Measurements from ENCODE around the gene NUDT16L1.
A peak's percentile ranks its signal among the peaks of the same experiment; 100 is the strongest.

Gene NUDT16L1

GRCh38 chr16:4693296-4693955 is at the start of gene NUDT16L1:
TSS of gene NUDT16L1 (plus strand) at chr16:4693562. CDS start at chr16:4693727, 165 bp downstream.
- peak; percentile 85 for DNase-seq (ENCODE audit: low read depth)

GRCh38 chr16:4646773-4647643 is 46.4 kb upstream of the NUDT16L1 start:
- no peak for DNase-seq (ENCODE audit: low read depth)

DNA sequence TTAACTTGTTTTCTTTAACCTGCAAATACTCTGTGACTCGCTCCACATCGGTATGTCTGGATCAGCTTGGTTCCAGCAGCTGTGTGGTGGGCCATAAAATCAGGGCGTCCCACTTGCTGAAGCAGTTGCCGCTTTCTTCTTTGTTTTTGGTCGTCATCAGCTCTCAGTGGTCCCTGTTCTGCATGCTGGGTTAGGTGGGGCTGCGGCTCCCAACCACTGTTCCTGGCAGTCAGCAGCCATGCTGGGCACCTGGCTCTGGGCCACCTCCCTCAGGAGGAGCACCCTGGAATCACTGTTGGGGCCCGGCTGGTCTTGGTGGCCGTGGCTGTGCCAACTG is 45.8 kb upstream of the NUDT16L1 start:
- no peak for DNase-seq (ENCODE audit: low read depth)

DNA sequence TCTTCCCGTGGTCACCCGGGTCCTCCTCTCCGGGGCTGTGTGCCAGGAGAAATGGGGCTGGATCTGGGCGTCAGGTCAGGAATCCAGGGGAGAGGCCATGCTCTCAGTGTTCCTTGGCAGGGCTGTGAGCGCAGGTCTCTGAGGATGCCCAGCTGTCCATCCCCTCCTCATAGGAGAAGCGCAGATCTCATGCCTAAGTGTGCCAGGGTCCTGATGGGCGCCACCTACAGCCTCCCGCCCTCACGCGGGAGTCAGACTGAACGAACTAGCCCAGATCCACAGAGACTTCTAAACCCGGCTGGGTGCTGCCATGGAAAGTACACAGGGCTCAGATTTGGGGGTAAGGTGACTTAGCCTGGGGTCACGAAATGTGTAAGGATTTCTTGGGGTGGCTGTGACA is 44.4 kb upstream of the NUDT16L1 start:
- no peak for DNase-seq (ENCODE audit: low read depth)

- no peak for DNase-seq (ENCODE audit: low read depth)
These were observed 43.5 kb upstream of the NUDT16L1 start for GRCh38 chr16:4649744-4650442.

GRCh38 chr16:4650443-4651074 is 42.8 kb upstream of the NUDT16L1 start:
- peak; percentile 22 for DNase-seq (ENCODE audit: low read depth)

DNA sequence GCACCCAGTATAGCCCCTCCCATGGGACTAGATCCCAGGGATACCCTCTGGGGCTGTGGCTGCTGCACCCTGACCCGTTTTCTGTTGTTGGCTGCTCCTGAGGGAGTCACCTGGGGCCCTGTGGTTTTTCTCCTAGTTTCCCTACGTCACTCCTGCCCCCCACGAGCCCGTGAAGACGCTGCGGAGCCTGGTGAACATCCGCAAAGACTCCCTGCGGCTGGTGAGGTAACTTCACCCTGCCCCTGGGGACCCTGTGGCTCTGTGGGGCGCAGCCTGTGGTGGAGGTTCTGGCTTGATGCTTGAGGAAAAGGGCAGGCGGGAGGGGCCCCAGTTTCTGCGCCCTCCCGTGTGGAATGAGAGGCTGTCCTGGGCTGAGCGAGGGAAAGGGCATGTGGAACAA is 41.5 kb upstream of the NUDT16L1 start:
- no peak for DNase-seq (ENCODE audit: low read depth)

GRCh38 chr16:4652561-4652960 is 40.8 kb upstream of the NUDT16L1 start:
- no peak for DNase-seq (ENCODE audit: low read depth)

DNA sequence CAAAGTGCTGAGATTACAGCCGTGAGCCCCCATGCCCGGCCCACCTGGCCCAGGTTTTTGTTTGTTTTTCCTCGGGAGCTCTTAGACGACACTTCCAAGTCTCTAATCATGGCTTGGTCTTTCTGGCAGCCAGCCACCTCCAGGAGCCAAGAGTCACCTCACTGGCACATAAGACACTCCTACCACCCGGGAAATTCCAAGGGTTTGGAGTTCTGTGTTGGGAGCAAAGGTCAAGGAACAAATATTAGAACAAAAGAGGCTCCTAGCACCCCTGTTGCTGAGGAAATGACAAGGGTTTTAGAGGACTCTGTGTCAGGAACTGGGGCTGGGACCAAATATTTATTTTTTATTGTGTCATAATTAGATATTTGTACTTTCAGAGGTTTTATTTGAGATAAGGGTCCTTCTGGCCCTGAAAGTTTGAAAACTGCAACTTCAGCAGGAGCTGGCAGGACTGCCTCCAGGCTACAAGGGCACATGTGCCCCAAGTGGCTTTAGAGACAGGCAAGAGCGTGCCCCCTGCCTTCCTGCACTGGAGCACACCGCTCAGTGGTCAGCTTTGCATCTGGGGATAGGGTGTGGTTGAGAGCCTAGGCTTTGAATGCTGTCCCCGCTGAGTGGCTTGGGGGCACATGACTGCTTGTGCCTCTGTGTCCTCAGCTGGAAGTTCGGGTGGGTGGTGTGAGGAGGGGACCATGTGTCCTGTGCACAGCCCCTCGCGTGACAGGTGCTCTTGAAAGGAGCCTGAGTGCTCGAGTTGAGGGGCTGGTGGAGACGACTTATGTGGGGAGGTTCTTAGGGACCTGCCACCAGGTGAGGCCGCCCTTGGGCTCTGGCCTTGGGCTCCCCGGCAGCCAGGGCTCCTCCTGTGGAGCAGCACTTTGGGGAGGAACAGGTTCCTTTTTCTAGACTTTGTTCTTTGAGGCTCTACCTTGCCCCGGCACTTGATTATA is 39.1 kb upstream of the NUDT16L1 start:
- no peak for DNase-seq (ENCODE audit: low read depth)

GRCh38 chr16:4654964-4655590 is 38.3 kb upstream of the NUDT16L1 start:
- DNase-seq (ENCODE audit: low read depth), result no peak

DNA sequence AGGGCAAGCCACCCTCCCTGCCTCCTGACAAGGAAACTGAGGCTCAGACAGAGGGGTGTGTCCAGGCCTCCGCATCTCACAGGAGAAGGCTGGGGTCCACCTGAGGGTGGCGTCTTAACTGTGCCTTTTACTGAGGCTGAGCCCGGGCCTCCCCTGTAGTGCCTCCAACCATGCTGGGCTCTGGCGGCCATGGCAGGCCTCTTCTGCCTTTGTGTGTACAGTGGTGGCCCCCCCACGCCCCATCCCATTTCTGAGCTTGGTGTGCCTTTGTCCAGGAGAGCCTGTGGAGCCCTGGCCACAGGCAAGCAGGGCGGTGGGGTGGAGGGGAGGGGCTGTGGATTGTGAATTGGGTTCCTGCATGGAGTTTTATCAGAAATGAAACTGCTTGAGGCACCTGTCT is 37.6 kb upstream of the NUDT16L1 start:
- DNase-seq (ENCODE audit: low read depth), result no peak

DNA sequence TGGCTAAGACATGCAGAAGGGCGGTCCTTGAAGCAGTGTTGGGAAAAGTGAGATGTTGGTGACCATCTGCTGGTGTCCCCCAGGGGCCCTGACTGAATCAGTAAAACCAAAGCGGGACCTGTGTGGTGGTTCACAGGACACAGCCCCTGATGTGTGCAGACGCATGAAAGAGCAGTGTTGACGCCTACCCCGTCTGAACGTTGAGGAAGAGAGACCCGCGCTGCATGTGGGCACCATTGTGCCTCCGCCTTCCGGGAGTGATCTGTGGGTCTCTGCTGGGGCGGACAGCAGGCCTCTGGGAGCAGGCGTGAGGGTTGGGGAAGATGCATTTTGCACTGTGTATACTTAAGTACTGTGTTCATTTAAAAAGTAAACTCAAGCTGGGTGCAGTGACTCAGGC is 37.1 kb upstream of the NUDT16L1 start:
- DNase-seq (ENCODE audit: low read depth), result no peak

DNA sequence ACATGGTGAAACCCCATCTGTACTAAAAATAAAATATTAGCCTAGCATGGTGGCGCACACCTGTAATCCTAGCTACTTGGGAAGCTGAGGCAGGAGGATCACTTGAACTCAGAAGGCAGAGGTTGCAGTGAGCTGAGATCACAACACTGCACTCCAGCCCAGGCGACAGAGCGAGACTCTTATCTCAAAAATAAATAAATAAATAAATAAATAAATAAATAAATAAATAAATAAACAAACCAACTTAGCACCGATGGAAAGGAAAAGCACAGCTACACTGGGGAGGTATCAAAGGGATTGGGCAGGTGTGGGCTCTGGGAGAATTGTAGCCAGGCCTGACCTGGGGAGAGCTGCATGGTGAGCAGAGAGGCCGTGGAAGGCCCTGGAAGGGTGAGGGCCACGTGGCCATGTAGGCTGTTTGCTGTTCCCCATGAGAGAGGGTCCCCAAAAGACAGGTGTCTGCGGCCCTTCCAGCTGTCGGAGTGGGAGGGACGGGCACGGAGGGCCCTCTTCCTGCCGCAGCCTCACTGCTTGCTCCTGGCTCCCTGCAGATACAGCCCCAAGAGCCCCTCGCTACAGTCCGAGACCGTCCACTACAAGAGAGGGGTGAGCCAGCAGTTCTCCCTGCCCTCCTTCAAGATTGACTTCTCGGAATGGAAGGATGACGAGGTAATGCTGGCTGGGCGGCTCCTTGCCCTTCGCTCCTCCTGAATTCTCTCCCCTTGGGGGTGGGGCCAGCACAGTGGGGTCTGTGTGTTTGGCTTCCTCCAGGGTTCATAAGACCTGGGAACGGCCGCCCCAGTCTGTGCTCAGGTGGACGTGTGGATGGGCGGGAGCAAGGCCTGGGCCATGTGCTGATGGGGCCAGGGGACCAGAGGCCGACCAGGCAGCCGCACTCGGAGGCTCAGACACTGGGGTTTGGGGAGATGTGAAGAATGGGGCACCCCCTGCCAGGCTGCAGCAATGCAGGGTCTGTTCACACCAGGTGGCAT is 36.4 kb upstream of the NUDT16L1 start:
- DNase-seq (ENCODE audit: low read depth), result no peak

DNA sequence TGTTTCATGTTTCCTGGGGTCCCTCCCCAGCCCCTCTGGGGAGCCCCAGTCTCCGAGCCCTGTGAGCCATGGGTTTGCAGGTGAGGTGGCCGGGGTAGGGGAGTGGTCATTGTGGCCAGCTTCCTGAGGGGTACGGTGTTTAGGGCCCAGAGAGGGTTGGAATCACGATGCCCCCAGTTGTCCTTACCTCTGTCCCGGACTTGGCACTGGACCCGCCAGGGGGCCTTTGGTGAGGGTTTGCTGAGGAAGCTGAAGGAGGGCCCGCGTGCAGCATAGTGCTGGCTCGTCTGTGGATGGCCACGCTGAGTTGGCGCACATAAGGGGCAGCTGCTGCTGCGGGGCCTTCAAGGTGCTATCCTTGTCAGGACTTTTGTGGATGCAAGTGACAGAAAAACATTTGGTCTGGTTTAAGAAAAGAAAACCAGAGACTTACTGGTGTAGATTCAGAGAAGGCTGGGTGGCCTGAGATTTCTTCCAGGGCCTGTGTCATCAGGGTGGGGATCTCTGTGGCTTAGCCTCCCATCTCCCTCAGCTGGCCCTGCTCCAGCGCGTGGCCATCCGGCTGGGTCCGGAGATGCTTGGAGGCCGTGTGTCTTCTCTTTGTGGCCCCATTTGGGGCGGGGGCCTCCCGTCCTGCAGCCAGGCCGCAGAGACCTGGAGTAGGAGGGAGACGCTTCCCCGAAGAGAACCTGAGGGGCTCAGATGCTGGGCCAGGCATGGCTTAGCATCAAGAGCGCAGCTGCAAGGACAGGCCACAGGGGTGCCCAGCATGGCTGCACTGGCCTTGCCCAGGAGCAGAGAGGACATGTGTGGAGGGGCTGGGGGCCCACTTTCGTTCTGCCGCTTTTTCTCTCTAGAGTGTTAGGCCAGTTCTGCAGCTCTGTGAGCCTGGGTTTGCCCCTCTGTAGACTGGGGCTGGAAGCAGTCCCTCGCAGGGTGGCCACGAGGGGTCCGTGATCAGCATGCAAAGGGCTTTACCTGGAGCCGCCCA is 33.7 kb upstream of the NUDT16L1 start:
- no peak for DNase-seq (ENCODE audit: low read depth)

GRCh38 chr16:4660454-4661007 is 32.8 kb upstream of the NUDT16L1 start:
- no peak for DNase-seq (ENCODE audit: low read depth)

DNA sequence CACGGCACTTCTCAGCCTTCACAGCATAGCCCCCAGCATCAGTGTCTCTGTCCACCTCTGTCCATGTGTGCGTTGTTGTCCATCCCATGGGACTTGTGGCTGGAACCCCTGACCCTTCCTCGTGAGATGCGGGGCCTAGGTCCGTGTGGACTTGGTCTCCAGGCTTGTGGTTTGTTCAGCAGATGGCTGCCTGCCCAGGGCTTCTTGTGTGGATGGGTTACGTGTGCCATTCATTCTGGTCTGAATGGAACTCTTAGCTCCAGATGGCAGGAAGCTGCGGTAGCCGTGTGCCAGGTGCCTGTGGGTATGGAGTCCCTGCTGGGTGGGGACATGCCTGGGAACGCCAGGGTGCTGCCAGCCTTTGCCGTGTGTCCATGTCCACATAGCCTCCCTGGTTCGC is 31.7 kb upstream of the NUDT16L1 start:
- no peak for DNase-seq (ENCODE audit: low read depth)

GRCh38 chr16:4663465-4663776 is 29.9 kb upstream of the NUDT16L1 start:
- DNase-seq (ENCODE audit: low read depth), result no peak

DNA sequence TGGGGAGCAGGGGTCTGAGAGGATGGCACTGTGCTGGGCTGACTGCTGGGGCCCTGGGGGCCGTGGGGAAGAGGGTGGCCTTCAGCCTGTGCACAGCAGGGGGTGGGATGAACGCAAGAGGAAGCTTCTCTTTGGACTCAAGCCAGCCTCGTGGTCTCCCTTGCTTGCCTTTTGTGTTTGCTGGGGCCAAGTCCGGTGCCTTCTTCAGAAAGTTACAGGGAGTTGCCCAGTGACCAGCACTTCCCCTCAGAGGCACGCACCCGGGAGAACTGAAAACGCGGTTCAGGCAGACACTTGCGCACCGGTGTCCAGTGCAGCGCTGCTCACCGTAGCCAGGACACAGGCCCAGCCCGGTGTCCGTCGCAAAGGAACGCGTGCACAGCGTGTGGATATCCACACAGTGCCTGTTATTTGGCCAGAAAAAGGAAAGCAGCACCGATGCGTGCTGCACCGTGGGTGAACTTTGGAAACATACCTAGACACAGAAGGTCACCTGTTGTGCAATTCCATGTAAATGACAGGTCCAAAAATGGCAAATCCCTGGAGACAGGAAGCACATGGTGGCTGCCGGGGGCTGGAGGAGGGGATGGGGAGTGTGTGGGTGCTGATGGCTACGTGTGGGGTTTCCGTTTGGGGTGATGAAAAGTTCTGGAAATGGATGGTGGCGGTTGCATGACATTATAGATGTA is 29.4 kb upstream of the NUDT16L1 start:
- no peak for DNase-seq (ENCODE audit: low read depth)
